Erythroblast (primary cell): ENCODE measurements around the gene OR10J5.
"Not testable (repeated sequence)": the region's sequence is repeated elsewhere in the genome, so short reads cannot be mapped to it uniquely, and the experiment has no call there.

ENCODE experiments used
- DNase-seq, 2 experiments: peaks; one replicate each; lab custom pipeline; 2025; lab: John Stamatoyannopoulos, UW
- GATA1 ChIP-seq: IDR thresholded peaks from 2 replicates; pipeline ENCODE4 v1.6.1; 2011; ENCODE audit warnings: low read depth, mild to moderate bottlenecking, control low read depth, low read length, moderate library complexity
- POLR2A ChIP-seq: IDR thresholded peaks from 2 replicates; pipeline ENCODE4 v1.6.1; 2011; ENCODE audit warnings: mild to moderate bottlenecking, low read length

OR10J5 gene, protein sequence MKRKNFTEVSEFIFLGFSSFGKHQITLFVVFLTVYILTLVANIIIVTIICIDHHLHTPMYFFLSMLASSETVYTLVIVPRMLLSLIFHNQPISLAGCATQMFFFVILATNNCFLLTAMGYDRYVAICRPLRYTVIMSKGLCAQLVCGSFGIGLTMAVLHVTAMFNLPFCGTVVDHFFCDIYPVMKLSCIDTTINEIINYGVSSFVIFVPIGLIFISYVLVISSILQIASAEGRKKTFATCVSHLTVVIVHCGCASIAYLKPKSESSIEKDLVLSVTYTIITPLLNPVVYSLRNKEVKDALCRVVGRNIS

DNA sequence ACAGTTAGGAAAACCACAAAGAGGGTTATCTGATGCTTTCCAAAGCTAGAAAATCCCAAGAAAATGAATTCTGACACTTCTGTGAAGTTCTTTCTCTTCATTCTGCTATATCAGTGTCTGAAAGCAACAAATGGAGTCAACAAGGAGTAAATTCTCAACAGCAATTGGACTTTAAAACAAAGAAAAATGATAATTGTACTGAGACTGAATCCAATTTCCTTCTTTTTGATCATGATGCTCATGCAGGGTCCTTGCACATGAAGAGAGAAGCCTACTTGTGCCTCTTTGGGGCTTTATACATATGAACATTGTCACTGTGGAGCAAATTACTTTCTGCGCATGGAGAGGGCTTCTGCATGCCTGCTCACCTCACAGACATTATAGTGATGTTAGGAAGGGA is at the start of gene OR10J5:
TSS of gene OR10J5 (minus strand) at position 101 of the 400 bp plus-strand sequence. CDS start at position 101, 0 bp downstream.
- TF ChIP-seq GATA1, result no peak
- no peak for DNase-seq

DNA sequence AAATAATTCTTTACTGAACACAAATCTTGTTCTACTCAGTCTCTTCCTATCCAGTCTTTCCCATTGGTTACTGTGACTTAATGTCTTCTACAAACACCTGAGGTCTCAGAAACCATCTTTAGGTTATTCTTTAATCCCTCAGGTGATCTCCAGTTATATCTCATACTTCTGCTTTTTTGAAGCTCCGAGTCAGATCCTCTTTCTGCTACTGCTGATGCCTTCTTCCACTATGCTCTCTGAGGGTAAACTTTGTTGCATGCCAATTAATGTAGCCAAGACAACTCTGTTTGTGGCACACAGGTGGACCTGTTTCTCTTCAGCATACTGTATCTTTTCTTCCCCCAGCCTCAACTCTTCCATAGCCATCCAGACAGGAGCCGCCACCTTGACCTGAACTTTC is 48.7 kb upstream of the OR10J5 start:
- TF ChIP-seq GATA1, result no peak
- TF ChIP-seq POLR2A, result no peak
- DNase-seq, result no peak

DNA sequence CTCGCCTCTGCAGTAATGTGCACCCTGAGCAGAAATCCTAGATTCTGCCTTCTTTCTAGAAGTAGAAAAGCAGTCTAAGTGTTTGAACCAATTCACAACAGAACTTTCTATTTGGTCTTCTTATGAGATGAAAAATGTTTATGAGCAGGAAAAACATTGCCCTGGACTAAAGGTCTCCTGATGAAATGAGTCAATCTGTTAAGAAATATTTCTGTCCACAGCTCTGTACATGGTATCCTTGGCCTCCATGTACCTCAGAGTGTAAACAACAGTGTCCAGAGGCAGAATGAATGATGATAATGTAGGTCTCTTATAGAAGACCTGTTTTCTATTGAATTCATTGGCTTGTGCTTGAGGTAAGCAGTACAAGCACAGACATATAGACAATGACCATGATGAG is 45.6 kb upstream of the OR10J5 start:
- TF ChIP-seq GATA1 (no peak), POLR2A (no peak)
- DNase-seq, result no peak

DNA sequence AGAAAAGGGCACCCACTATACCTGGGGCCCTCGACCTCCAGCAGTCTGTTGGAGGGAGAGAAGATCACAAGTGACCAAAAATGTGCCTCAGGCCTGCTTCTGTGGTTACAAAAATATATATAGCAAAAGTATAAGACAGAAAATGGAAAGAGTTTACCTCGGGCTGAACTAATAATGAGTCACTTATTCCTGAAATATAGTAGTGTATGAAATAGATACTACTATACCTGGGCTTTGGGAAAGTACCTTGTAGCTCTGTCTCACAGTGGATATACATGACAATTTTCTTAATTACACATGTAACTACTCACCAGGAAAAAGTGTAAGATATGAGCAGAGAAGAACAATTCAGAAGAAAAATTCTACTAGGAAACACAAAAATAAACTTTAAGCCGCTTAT is 44.5 kb upstream of the OR10J5 start:
- TF ChIP-seq GATA1 (no peak), POLR2A (no peak)
- DNase-seq, result no peak

DNA sequence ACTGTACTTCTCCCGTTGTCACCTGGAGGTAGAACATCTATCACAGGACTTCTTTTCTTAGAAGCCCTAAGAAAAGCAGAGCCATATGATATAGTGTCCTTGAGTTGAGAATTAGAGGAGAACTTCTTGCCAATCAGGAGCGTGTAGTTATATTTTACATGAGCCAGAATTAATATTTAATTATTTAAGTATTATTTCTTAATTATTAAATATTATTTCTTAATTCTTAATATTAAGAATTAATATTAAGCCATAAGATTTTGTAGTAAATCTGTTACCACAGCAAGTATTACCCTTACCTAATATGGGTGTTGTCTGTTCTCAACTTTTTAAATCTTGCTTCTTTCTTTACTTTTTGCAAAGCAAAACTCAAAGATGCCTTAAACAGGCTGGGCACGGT is 41.6 kb upstream of the OR10J5 start:
- TF ChIP-seq GATA1, result no peak
- no peak for TF ChIP-seq POLR2A
- DNase-seq, result no peak

DNA sequence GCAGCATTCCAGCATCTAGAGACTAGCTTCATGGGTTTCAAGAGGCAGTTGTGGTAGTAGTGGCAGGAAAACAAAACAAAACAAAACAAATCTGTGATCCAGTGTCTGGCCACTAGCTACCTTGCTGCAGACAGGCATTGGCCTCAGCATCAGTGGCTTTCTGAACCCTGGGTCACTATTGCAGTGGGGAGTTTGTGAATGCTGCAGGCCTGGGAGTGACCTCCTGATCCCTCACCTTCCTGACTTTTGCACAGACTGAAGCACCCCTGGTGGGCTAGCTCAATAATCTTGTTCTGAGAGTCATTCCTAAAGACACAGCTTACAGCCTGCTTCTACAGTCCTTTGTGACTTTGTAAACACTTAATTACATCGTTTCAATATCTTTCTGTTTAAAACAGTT is 26.9 kb upstream of the OR10J5 start:
- no peak for TF ChIP-seq GATA1
- TF ChIP-seq POLR2A, result no peak
- no peak for DNase-seq

DNA sequence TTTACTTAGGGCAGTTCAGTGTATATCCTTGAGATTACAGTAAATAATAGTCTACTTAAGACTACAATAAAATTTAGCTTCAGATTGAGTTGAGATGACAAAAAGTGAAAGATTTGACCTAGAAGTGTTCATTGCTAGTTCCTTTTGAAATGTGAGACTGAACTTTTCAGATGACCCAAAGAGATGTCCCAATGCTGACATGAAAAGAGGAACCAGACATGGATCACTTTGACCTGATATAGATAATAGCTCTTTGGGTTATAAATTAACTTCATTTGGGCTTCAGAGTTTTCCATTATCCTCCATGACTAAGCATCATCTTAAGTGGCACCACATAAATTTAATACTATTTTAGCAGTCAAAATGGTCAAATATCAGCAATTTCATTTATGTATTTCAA is 25.7 kb upstream of the OR10J5 start:
- TF ChIP-seq POLR2A (no peak), GATA1 (no peak)
- DNase-seq, result no peak

DNA sequence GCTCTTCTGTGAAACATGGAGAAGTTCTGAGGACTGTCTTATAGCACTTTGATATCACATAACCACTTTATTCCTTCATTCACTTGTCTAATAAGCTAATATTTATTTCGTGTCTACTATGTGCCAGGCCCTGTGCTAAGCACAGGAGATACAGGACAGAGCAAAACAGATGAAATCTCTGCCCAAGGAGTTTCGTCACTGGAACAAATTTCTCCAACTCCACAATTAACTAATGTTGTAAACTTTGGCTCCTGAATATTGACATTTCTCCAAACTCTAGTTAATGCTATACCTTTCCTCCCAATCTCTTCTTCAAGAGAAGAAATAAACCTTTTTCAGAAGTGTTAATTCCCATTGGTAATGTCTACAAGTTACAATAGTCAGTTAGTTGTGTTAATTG is 24.8 kb upstream of the OR10J5 start:
- no peak for TF ChIP-seq POLR2A
- no peak for TF ChIP-seq GATA1

DNA sequence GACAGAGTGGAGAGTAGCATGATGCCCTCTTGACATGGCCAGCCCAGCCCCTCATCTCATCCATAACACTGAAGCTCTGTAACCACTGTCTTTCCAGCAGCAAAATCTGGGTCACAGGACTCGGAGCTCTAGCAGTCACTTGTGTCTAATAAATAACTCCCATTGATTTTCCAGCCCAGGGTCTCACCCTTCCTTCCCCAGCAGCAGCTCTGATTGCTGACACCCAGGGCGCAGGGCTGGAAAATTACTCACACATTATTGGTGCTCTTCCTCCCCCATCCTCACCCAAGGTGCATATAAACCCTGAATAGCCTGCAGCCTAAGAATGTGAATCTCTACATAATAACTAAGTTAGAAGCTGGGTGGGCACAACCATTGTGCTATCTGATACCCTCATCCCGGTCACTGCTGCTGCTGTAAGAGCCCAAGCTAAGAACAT is 21.1 kb upstream of the OR10J5 start:
- TF ChIP-seq GATA1 (no peak), POLR2A (no peak)

More for the DNA sequence above, 24.8 kb upstream of the OR10J5 start:
- no peak for DNase-seq

DNA sequence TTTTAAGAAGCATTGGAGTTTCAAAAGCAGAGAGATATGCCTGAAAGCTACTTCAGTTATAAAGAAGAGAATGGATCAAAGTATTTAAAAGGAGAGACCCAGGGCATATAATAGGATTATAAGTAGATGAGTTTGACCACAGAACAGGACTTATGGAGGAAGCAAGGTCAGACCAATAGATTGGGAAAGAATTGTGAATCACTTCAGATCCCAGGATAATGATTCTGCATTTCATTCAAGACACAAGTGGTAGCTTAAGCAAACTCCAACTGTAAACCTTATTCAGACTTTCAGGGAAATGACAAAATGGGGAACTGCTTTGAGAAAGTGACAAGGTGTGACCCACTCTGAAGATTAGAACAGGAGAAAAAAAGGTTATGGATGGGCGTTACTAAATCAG is 18.9 kb upstream of the OR10J5 start:
- no peak for DNase-seq
- TF ChIP-seq POLR2A, result no peak
- no peak for TF ChIP-seq GATA1

More for the DNA sequence above, 21.1 kb upstream of the OR10J5 start:
- DNase-seq, result no peak

DNA sequence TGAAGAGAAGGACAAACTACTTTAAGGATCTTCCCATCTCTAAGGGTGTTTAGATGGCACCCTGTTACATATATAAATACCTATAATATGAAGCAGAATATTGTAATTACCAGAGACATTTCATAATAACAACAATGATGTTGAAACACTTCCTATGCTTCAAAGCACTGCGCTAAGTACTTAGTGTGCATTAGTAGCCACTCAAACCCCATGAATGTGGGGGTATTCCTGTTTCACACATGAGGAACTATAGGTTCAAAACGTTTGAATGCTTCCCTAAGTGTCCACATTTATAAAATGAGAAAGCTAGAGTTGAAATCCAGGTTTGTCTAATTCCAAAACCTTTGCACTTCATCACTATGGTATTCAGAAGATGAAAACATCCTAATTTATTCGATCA is 18.5 kb upstream of the OR10J5 start:
- no peak for DNase-seq
- TF ChIP-seq POLR2A, result no peak
- TF ChIP-seq GATA1, result no peak

DNA sequence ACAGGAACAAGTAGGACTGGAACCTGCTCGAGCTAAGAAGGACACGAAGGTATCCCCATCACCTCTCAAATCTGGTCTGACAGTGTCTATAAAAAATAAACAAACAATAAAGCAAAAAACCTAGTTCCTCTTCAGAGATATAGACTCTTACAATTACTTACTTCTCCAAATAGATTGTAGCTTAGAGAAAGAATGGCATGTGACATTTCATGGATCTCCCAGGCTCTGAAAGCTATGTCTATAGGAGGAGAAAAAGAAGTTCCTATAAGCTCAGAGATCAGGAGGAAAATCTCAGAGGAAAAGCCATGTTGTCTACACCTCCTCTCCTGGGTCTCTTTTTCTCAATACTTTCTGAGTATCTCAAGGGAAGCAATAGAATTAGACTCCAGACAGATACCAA is 12.3 kb upstream of the OR10J5 start:
- TF ChIP-seq GATA1 (no peak), POLR2A (no peak)
- no peak for DNase-seq

DNA sequence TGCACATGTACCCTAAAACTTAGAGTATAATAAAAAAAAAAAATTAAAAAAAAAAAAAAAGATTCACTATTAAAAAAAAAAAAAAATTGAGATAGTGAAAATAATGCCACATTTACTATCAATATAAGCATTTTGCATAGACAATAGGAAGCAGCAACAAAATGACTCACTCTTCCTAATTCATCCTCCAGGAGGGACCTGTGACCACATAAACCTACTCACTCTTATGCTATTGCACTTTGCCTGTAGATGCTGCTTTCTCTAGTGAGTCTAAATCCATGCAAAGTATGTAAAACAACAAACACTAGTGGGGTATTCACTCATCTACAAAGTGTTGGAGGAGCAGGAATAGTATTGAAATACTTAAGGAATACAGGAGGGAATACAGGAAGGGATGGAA is 2.9 kb downstream of the OR10J5 start:
- no peak for TF ChIP-seq POLR2A
- TF ChIP-seq GATA1, result no peak
- DNase-seq, result no peak

DNA sequence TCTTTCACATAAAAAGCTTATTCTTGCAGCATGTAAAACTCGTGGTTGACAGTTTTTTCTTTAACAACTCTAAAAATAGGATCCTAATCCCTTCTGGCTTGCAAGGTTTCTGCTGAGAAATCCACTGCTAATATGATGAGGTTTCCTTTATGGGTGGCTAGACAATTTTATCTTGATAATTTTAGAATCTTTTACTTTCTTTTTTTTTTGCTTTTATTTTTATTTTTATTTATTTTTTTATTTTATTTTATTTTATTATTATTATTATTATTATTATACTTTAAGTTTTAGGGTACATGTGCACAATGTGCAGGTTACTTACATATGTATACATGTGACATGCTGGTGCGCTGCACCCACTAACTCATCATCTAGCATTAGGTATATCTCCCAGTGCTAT is 11.0 kb downstream of the OR10J5 start:
- not testable (repeated sequence) for DNase-seq

DNA sequence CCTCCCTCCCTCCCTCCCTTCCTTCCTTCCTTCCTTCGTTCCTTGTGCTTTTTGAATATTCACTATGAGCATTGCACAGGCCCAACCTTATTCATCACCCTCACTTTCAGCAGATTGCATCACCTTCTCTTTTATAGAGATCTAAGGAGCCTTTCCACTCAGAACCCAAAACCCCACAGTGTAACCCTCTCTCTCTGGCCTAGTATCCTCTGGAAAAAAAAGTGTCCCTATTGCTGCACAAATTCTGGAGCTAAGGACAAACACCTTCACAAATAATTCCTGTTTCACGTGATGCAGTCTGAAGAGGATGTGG is 25.6 kb downstream of the OR10J5 start:
- no peak for TF ChIP-seq POLR2A
- TF ChIP-seq GATA1, result no peak
- DNase-seq, result peak; percentile 8 to 67
